ENCODE results near the gene RASGEF1B.

RASGEF1B gene

DNA sequence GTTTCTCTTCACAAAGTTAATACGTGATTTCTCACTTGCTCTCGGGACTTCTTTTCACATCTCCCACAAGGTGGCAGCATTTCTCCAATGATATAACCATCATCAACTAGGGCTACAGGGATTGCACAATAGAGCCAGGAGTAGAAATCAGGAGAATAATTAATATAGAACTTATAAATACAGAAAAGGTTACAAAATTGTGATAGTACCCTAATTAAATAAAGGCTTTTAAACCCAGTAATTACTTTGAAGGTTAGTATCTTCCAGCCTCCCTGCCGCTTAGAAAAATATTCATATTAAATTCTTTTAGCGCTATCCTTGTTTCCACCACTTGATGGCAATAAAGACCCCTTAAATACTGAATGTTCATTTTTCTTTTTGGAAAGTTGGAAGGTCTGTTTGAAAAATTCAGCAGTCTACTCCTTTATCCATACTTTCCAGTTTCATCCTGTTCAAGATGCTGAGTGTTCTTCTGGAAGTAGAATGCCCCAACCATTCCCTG is 65.8 kb downstream of the RASGEF1B start:
- TF ChIP-seq, protein P1, sequence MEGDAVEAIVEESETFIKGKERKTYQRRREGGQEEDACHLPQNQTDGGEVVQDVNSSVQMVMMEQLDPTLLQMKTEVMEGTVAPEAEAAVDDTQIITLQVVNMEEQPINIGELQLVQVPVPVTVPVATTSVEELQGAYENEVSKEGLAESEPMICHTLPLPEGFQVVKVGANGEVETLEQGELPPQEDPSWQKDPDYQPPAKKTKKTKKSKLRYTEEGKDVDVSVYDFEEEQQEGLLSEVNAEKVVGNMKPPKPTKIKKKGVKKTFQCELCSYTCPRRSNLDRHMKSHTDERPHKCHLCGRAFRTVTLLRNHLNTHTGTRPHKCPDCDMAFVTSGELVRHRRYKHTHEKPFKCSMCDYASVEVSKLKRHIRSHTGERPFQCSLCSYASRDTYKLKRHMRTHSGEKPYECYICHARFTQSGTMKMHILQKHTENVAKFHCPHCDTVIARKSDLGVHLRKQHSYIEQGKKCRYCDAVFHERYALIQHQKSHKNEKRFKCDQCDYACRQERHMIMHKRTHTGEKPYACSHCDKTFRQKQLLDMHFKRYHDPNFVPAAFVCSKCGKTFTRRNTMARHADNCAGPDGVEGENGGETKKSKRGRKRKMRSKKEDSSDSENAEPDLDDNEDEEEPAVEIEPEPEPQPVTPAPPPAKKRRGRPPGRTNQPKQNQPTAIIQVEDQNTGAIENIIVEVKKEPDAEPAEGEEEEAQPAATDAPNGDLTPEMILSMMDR (IDR thresholded peaks at IDR 0.05; ENCODE audit: extremely low read depth, missing control alignments), result peak; percentile 54
- DNase-seq (ENCODE audit: low spot score), result peak; percentile 63

DNA sequence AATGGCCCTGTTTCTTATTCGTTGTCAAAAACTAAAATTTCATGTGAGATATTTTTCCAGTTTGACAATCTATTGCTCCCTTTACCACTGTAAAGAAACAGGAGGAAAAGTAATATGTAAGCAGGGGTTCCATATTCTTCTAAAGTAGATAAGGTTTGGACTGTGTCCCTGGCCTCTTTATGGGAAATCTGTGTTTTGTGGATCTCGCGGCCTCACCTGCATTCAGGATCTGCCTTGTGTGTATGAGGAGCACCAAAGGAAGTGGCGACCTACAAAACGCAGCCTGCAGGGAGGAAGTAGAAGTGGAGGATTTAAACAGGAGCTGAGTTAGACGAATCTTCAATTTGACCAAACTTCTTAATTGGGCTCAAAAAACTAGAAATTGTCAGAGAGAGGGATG is 67.0 kb downstream of the RASGEF1B start:
- TF ChIP-seq, protein P1 (IDR thresholded peaks at IDR 0.05; ENCODE audit: extremely low read depth, missing control alignments), result no peak
- no peak for DNase-seq (ENCODE audit: low spot score)

DNA sequence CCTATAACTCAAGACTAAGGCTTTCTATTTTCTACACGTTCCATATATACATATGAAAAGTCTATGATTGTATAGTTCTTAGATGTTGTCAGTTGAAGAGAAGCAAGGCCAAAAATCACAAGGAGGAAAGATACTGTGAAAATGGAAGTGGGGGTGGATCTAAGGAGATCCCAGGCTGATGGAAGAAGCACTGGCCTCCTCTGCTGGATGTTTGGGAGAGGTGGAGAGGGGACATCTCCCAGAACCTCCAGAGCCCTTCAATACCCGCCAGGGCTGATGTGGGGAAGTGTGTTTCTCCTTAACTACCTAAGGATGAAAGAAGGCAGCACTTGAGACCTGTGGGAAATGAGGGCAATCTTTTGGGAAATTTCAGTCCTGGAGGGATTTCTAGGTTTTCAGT is 67.4 kb downstream of the RASGEF1B start:
- DNase-seq (ENCODE audit: low spot score), result no peak

DNA sequence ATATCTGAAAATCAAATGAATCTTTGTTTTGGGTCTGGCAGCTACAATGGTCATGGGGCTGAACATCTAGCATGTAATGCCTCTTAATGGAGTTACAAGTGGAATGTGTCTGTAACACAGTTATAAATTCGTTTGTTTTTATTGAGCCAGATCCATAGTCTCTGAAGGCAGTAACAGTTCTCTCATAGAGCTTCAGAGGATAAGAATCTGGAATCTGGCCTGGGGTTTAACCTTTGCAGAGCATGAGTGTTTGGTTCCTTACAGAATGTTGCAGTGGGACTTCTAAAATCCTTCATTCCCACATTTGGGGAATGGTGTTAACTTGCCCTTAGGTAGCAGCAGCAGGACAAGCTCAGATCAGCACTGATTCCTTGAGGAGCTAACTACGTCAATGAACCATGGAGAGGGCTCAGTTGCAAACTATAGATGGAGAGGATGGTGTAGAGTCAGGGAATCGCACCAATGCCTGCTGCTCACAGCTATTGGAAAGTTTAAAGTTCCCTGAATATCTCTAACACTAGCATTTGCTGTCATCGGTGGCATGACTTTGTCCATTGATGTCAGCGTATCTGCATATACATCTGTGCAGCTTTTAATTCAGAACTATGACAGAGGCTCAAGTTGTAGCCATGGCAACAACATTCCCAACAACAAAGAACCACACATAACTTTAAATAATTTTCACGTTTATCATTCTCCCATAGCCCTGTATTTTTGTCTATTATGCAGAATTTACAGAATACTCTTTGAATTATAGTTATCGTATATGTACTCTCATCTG is 72.2 kb downstream of the RASGEF1B start:
- DNase-seq (ENCODE audit: low spot score), result no peak
- TF ChIP-seq, protein P1 (IDR thresholded peaks at IDR 0.05; ENCODE audit: extremely low read depth, missing control alignments), result no peak

More for the DNA sequence above, 67.4 kb downstream of the RASGEF1B start:
- TF ChIP-seq, protein P1 (IDR thresholded peaks at IDR 0.05; ENCODE audit: extremely low read depth, missing control alignments), result no peak

DNA sequence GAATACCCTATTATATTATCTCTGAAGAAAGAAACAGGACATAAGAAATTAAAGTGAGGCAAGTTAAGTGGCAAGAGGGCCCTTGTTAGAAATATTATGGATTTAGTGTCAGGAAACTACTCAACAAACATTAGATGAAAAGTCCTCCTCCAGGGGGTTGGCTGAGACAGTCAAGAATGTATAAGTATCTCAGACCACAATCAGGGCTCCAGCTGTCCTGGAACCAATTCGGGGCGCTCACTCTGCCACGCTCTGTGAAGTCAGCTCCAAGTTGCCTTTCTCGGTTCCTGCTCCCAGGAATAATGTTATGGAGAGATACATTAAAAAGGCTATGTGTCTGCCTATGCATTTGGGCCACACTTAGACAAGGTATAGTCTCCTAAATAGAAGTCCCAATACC is 73.3 kb downstream of the RASGEF1B start:
- TF ChIP-seq, protein P1 (IDR thresholded peaks at IDR 0.05; ENCODE audit: extremely low read depth, missing control alignments), result no peak
- DNase-seq (ENCODE audit: low spot score), result no peak

DNA sequence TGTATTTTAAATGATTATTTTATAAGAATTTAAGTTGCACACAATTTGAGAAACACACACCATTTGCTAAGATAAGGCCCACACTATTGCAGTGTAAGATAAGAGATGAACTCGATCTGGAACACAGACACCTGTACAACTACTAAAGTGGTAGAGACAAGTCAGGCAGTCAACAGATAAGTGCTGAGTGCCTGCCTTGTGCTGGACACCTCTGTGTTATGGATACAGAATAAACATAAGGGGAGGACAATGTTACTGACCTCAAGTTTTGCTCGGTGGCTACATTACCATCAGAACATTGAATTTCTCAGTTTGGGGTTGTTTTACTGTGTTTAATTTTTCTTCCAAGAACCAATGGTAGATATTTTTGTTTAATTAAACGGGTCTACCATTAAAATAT is 74.1 kb downstream of the RASGEF1B start:
- DNase-seq (ENCODE audit: low spot score), result no peak
- TF ChIP-seq, protein P1 (IDR thresholded peaks at IDR 0.05; ENCODE audit: extremely low read depth, missing control alignments), result no peak

DNA sequence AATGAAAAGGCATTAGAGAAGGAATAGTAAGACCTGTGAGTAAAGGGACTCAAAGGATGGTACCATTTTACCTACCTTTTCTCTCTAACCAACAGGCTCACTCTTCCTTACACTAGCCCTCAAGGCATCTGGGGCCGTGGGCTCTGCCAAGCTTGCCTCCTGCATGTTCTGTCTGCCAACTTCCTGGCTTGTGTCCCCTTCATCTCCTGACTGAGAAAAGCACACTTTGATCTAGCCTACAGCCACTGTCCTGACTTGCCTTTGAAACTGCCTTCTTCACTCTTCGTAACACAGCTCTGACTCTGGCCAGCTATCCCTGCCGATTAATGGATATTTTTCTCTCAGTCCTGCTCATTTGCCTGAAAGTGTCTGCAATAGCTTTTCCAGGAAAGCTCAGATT is 76.5 kb downstream of the RASGEF1B start:
- DNase-seq (ENCODE audit: low spot score), result no peak
- TF ChIP-seq, protein P1 (IDR thresholded peaks at IDR 0.05; ENCODE audit: extremely low read depth, missing control alignments), result no peak
